ENCODE data around the gene NRK. TPM values are rescaled to one million over a fixed set of nuclear protein-coding genes. Genes with fewer than 3 reads are reported as not detected.
"Not testable (repeated sequence)": the region's sequence is repeated elsewhere in the genome, so short reads cannot be mapped to it uniquely, and the experiment has no call there.

The NRK gene
- under 1 TPM in 6 of 8 experiments, not detected in 2; 0.05 to 0.84 (median 0.17) TPM for total RNA-seq

DNA sequence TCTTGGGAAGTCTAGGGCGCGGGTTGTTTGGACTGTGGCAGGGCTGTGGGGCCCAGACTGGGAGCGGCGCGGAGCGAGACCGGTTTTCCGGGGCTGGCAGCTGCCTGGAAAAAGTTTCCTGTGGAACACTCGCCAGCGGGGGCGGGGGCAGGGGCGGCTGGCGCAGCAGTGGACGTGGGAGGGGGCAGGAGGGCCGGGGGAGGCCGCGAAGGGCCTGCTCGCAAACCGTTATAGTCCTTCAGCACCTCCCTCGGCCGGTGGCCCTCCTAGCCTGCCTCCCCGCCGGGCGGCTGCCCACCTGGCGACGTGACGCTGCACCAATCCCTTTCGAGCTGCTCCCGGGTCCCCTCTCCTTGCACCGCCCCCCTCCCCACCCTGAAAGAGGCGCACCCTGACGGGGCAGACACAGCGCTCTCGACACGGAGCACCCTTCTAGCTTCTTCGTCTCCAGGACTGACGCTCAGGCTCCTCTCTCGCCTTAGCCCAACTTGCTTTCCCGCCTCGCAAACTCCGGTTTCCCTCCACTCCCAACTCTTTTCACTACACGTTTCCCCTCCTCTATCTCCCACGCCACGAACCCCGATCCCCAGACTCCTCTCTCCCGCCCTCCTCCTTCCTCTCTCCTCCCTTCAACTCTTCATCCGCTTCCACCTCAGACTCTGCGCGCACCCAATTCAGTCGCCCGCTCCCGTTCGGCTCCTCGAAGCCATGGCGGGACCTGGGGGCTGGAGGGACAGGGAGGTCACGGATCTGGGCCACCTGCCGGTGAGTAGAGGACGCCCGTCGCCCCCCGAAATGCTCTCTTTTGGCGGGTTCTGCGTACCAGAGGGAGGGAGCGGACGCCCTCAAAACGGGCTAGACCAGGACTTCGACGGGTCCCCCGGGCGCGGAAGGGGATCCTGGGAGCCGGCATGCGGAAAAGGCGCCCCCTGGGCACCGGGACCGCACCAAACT, at the start of gene NRK:
Gene NRK, plus strand, starts transcription at position 402 of the 954 bp plus-strand sequence. Its CDS starts 307 bp downstream, at position 709.
- in situ Hi-C loops (cut with MboI; ENCODE audit: low pct_unique_long_range_greater_than_20kb in 2 of 9, low sequenced_read_pairs in 9 of 9, unreplicated experiment in 9 of 9), result no loop called here
- Histone ChIP-seq H3K4me3 (no peak within 1 kb of the TSS), H3K4me1 (replicated peaks in 1 of 2) (no peaks in the 10 kb centered on the region), H3K27ac (no peak within 1 kb of the TSS)
- WGBS, 10 experiments, result 26 to 50% (median 39%) methylated on average over 2 to 16 of the region's 76 CpGs; no CpG with 5 or more reads in 7 of the 10 experiments
- ATAC-seq (replicated peaks in 6 of 8), result peak in 4 of 8 experiments; percentile 11 to 41 (median 22)

- no peak overlapping the region for H3K4me3 ChIP-seq
- ATAC-seq (replicated peaks in 6 of 8), result no peak
- H3K4me1 ChIP-seq (replicated peaks in 1 of 2), result no peaks in the 10 kb centered on the region
- in situ Hi-C loops (cut with MboI; ENCODE audit: low pct_unique_long_range_greater_than_20kb in 2 of 9, low sequenced_read_pairs in 9 of 9, unreplicated experiment in 9 of 9), result no loop called here
- H3K27ac ChIP-seq, result no peak overlapping the region
Observed at GRCh38 chrX:105773801-105774200, 48.5 kb upstream of the NRK start.

GRCh38 chrX:105775679-105776078, 46.7 kb upstream of the NRK start:
- Histone ChIP-seq H3K4me3 (no peak overlapping the region), H3K27ac (no peak overlapping the region), H3K4me1 (replicated peaks in 1 of 2) (no peaks in the 10 kb centered on the region)
- WGBS, 10 experiments, result 0 to 100% (median 62%) methylated on average over 1 to 3 of the region's 3 CpGs; no CpG with 5 or more reads in 1 of the 10 experiments
- in situ Hi-C loops (cut with MboI; ENCODE audit: low pct_unique_long_range_greater_than_20kb in 2 of 9, low sequenced_read_pairs in 9 of 9, unreplicated experiment in 9 of 9), result no loop called here
- no peak for ATAC-seq (replicated peaks in 6 of 8)

- WGBS, 10 experiments, result 0 to 80% (median 56%) methylated on average over 1 of the region's 1 CpG; no CpG with 5 or more reads in 7 of the 10 experiments
- in situ Hi-C loops (cut with MboI; ENCODE audit: low pct_unique_long_range_greater_than_20kb in 2 of 9, low sequenced_read_pairs in 9 of 9, unreplicated experiment in 9 of 9), result no loop called here
- Histone ChIP-seq H3K27ac (no peak overlapping the region), H3K4me1 (replicated peaks in 1 of 2) (no peaks in the 10 kb centered on the region), H3K4me3 (no peak overlapping the region)
- no peak for ATAC-seq (replicated peaks in 6 of 8)
Observed at GRCh38 chrX:105781804-105782203, 40.5 kb upstream of the NRK start.

- peak in 1 of 8 experiments; percentile 15 for ATAC-seq (replicated peaks in 6 of 8)
- H3K27ac ChIP-seq; H3K4me1 ChIP-seq (replicated peaks in 1 of 2); in situ Hi-C loops (cut with MboI; ENCODE audit: low pct_unique_long_range_greater_than_20kb in 2 of 9, low sequenced_read_pairs in 9 of 9, unreplicated experiment in 9 of 9); H3K4me3 ChIP-seq: not testable (repeated sequence)
- WGBS, 10 experiments, result 13 to 51% methylated on average over 3 to 4 of the region's 26 CpGs; no CpG with 5 or more reads in 8 of the 10 experiments
Observed at GRCh38 chrX:105796877-105797276, 25.5 kb upstream of the NRK start.

GRCh38 chrX:105803891-105804290, 18.4 kb upstream of the NRK start:
- Histone ChIP-seq H3K4me3 (no peak overlapping the region), H3K27ac (no peak overlapping the region), H3K4me1 (replicated peaks in 1 of 2) (no peaks in the 10 kb centered on the region)
- no peak for ATAC-seq (replicated peaks in 6 of 8)
- in situ Hi-C loops (cut with MboI; ENCODE audit: low pct_unique_long_range_greater_than_20kb in 2 of 9, low sequenced_read_pairs in 9 of 9, unreplicated experiment in 9 of 9), result no loop called here
- WGBS, 10 experiments, result 0 to 100% (median 40%) methylated on average over 1 to 2 of the region's 2 CpGs; no CpG with 5 or more reads in 5 of the 10 experiments

DNA sequence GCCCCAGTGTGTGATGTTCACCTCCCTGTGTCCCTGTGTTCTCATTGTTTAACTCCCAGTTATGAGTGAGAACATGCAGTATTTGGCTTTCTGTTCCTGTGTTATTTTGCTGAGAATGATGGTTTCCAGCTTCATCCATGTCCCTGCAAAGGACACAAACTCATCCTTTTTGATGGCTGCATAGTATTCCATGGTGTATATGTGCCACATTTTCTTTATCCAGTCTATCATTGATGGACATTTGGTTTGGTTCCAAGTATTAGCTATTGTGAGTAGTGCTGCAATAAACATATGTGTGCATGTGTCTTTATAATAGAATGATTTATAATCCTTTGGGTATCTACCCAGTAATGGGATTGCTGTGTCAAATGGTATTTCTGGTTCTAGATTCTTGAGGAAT, 16.7 kb upstream of the NRK start:
- not testable (repeated sequence) for ATAC-seq (replicated peaks in 6 of 8)

DNA sequence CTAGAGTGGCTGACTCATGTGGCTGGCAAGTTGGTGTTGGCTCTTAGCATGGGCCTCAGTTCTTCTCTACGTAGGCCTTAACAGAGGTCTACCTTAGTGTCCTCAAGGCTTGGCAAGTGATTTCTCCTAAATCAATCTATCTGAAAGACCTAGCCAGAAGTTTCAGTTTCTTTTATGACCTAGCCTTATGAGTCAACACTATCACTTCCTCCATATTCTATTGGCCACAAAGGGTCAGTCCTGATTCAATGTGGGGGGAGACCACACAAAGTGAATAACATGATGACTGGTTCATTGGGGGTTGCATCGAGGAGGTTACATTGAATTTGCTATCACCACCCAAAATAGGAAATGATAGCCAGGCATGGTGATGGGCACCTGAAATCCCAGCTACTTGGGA, 5.8 kb upstream of the NRK start:
- H3K4me3 ChIP-seq, result no peak overlapping the region
- in situ Hi-C loops (cut with MboI; ENCODE audit: low pct_unique_long_range_greater_than_20kb in 2 of 9, low sequenced_read_pairs in 9 of 9, unreplicated experiment in 9 of 9), result no loop called here

More for the DNA sequence above, 16.7 kb upstream of the NRK start:
- H3K27ac ChIP-seq; H3K4me3 ChIP-seq; in situ Hi-C loops (cut with MboI; ENCODE audit: low pct_unique_long_range_greater_than_20kb in 2 of 9, low sequenced_read_pairs in 9 of 9, unreplicated experiment in 9 of 9); H3K4me1 ChIP-seq (replicated peaks in 1 of 2): not testable (repeated sequence)

GRCh38 chrX:105820247-105820646, 2.1 kb upstream of the NRK start:
- H3K27ac ChIP-seq, result no peak overlapping the region
- no peaks in the 10 kb centered on the region for H3K4me1 ChIP-seq (replicated peaks in 1 of 2)
- WGBS, 10 experiments, result 13 to 40% (median 33%) methylated on average over 1 to 6 of the region's 7 CpGs; no CpG with 5 or more reads in 5 of the 10 experiments
- no peak overlapping the region for H3K4me3 ChIP-seq
- no peak for ATAC-seq (replicated peaks in 6 of 8)
- in situ Hi-C loops (cut with MboI; ENCODE audit: low pct_unique_long_range_greater_than_20kb in 2 of 9, low sequenced_read_pairs in 9 of 9, unreplicated experiment in 9 of 9), result no loop called here

More for the DNA sequence above, 5.8 kb upstream of the NRK start:
- ATAC-seq (replicated peaks in 6 of 8), result no peak
- Histone ChIP-seq H3K27ac (no peak overlapping the region), H3K4me1 (replicated peaks in 1 of 2) (no peaks in the 10 kb centered on the region)
- 8 to 71% (median 67%) methylated on average over 1 of the region's 2 CpGs; no CpG with 5 or more reads in 7 of the 10 experiments for WGBS, 10 experiments

DNA sequence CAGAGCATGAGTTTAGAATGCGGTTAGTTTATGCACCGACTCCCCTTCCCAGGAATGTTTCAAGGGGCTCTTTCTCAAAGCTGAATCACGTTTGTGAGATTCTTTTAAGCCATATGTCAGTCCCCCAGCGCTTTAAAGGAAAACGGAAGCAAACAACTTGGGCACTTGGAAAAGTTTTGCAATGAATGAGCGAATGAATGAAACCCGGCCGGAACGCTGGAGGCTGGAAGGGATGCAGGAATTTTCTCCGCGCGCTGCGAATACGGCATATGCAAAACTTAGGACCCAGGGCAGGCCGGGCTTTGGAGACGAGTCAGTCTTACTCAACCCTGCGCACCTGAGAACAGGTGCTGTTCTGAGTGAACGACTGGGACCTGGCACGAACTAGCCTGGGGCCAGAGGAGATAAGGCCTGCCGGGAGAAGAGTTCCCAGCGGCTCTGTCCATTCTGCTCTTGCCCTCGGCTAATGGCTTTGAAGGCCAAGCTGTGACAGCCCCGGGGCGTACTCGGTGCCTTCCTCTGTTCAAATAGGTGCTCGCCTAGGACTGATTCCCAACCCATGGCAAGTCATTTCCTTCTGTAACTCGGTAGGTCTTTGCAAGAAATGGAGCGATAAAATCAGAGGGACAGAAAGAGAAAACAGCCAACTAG, 743 bp upstream of the NRK start:
- Histone ChIP-seq H3K4me3 (no peak overlapping the region), H3K27ac (no peak overlapping the region), H3K4me1 (replicated peaks in 1 of 2) (no peaks in the 10 kb centered on the region)
- in situ Hi-C loops (cut with MboI; ENCODE audit: low pct_unique_long_range_greater_than_20kb in 2 of 9, low sequenced_read_pairs in 9 of 9, unreplicated experiment in 9 of 9), result no loop called here
- 6 to 60% (median 19%) methylated on average over 1 to 18 of the region's 28 CpGs; no CpG with 5 or more reads in 4 of the 10 experiments for WGBS, 10 experiments
- peak in 4 of 8 experiments; percentile 24 to 61 (median 27) for ATAC-seq (replicated peaks in 6 of 8)

DNA sequence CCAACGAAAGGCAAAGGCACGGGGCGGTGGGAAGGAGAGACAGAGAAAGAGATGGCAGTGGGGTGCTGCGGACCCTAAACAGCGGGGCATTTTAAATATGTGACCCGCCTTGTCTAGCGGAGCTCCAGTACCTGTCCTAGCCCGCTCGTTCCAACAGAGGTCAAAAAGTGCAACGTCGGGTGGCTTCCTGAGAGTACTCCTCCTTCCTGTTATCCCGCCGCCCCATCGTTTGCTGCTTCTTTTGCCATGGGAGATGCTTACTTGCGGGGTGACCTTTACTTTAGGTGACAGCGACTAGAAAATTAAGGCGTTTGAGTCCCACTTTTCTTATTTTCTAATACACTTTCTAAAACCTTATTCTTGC, 735 bp downstream of the NRK start:
- Histone ChIP-seq H3K27ac (no peak overlapping the region), H3K4me3 (no peak overlapping the region), H3K4me1 (replicated peaks in 1 of 2) (no peaks in the 10 kb centered on the region)
- in situ Hi-C loops (cut with MboI; ENCODE audit: low pct_unique_long_range_greater_than_20kb in 2 of 9, low sequenced_read_pairs in 9 of 9, unreplicated experiment in 9 of 9), result no loop called here
- no peak for ATAC-seq (replicated peaks in 6 of 8)
- WGBS, 10 experiments, result 60 to 80% (median 66%) methylated on average over 1 to 8 of the region's 17 CpGs; no CpG with 5 or more reads in 7 of the 10 experiments

DNA sequence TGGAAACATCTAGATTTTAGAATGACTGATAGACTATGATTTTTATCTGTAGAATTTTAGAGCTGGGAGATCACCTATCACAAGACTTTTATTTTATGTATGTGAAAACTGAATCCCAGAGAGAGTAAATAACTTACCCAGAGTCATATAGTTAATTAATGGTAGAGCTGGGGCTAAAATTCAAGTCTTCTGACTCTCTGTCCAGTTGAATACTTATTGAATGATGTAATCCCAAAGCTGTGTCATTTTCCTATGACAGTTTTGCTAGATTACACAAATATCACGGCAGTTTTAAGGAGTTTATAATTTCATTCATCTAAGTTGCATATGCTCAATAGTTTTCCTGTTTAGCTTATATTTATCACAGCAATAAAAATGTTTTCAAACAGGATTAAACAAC, 6.7 kb downstream of the NRK start:
- in situ Hi-C loops (cut with MboI; ENCODE audit: low pct_unique_long_range_greater_than_20kb in 2 of 9, low sequenced_read_pairs in 9 of 9, unreplicated experiment in 9 of 9), result no loop called here
- WGBS, 10 experiments, result 0 to 86% (median 28%) methylated on average over 1 of the region's 1 CpG; no CpG with 5 or more reads in 6 of the 10 experiments
- Histone ChIP-seq H3K27ac (no peak overlapping the region), H3K4me3 (no peak overlapping the region), H3K4me1 (replicated peaks in 1 of 2) (no peaks in the 10 kb centered on the region)
- no peak for ATAC-seq (replicated peaks in 6 of 8)

- no peak overlapping the region for H3K27ac ChIP-seq
- in situ Hi-C loops (cut with MboI; ENCODE audit: low pct_unique_long_range_greater_than_20kb in 2 of 9, low sequenced_read_pairs in 9 of 9, unreplicated experiment in 9 of 9), result no loop called here
- WGBS, 10 experiments, result 0 to 52% (median 7%) methylated on average over 1 to 2 of the region's 2 CpGs; no CpG with 5 or more reads in 5 of the 10 experiments
- no peak overlapping the region for H3K4me3 ChIP-seq
- peak in 4 of 8 experiments; percentile 24 to 93 (median 68) for ATAC-seq (replicated peaks in 6 of 8)
- no peaks in the 10 kb centered on the region for H3K4me1 ChIP-seq (replicated peaks in 1 of 2)
Observed at GRCh38 chrX:105837232-105837631, 14.9 kb downstream of the NRK start.
